GM12875 (cell line): ENCODE data around the gene ADGRL1.

Experiments used
- H3K4me3 ChIP-seq: one replicate; pipeline ENCODE4 v1.5.1; 2011; ENCODE audit warnings: low read depth, low read length, control low read depth
- CTCF ChIP-seq: IDR thresholded peaks from 2 replicates; pipeline ENCODE4 v1.5.1; 2011; ENCODE audit warnings: low read depth, mild to moderate bottlenecking, control low read depth, inconsistent platforms, low read length, moderate library complexity, borderline replicate concordance; ENCODE audit not compliant: insufficient read depth

The ADGRL1 gene

DNA sequence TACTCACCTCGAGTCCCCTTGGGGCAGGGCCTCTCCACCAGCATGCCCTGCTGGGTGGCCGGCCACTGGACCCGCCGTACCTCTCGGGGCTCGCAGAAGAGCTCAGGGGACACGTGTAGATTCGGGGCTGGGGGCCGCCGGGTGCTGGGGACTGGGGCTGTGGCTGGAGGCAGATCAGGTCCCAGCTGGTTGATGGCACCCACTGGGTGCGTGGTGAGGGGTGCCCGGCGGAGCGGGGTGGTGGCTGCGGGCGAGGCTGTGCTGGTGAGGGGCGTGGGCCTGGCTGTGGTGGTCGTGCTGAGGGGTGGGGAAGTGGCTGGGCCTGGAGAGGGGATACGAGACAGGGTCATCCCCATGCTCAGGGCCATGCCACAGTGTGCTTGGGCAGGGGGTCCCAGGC is 44.7 kb downstream of the ADGRL1 start:
- no peak overlapping the region for H3K4me3 ChIP-seq
- TF ChIP-seq CTCF: no peak

- TF ChIP-seq CTCF: no peak
- H3K4me3 ChIP-seq: no peak overlapping the region
Measured at GRCh38 chr19:14160017-14160703, 45.8 kb downstream of the ADGRL1 start.

- TF ChIP-seq CTCF: no peak
- no peak overlapping the region for H3K4me3 ChIP-seq
Measured at GRCh38 chr19:14159059-14159458, 46.9 kb downstream of the ADGRL1 start.

DNA sequence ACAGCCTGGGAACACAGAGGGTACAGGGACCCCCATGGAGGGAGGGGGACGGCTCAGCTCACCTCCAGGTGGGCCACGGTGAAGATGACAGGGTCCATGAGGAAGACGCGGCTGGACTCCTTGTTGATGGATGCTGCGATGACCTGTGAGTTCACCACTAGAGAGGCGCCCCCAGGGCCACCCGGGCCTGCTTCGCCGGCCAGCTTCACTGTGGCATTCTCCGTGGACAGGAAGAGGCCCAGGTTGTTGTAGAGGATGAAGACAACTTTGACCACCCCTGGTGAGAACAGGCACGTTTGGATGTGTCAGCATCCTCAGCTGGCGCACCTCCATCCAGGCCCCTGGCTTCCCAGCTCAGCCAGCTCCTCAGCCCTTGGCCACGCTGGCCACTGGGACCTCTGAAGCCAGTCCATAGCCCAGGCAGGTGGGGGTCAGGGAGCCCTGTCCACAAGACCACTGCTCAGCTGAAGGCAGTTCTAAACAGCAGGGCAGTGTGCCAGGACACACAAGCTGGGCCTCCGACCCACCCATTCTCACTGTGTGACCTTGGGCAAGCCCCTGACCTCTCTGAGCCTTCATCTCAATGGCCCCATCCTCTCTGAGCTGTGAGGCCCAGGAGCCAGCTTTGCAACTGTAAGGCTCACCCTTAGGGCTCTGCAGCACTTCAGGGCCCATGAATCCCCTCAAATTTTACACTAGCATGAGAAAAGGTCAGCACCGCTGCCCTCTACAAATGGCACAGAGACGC is 47.5 kb downstream of the ADGRL1 start:
- no peak overlapping the region for H3K4me3 ChIP-seq
- no peak for TF ChIP-seq CTCF

GRCh38 chr19:14156971-14157717 is 48.8 kb downstream of the ADGRL1 start:
- no peak for TF ChIP-seq CTCF
- H3K4me3 ChIP-seq: no peak overlapping the region

GRCh38 chr19:14156122-14156521 is 49.8 kb downstream of the ADGRL1 start:
- no peak for TF ChIP-seq CTCF
- no peak overlapping the region for H3K4me3 ChIP-seq

DNA sequence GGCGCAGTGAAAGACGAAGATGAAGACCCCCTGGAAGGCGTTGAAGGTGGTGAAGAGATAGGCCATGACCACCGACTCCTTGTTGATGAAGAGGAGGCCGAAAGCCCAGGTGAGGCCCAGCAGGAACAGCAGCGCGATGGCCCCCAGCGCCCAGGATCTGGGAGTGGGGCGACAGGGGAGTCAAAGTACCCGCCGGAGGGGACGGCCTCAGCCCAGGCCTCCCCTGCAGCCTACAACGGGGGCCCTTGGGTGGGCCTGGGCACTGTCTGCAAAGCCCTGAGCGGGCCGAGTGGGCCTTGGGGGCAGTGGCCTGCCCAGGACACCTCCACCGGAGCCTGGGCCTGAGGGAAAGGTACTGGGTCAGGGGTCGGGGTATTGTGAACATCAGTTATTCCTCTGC is 50.6 kb downstream of the ADGRL1 start:
- TF ChIP-seq CTCF: no peak
- H3K4me3 ChIP-seq: no peak overlapping the region
